SK-N-SH treated with all-trans-retinoic acid at 6 μM for 48 hours (cell line): ENCODE measurements around the gene SH3PXD2A.

Experiments
- ZC3H10 ChIP-seq: fragments of 250-450 bp; sonication (Bioruptor Pico); IDR thresholded peaks from 2 replicates; pipeline ENCODE4 v1.5.1; 2021; ENCODE audit warnings: mild to moderate bottlenecking, moderate library complexity
- ZFP30 ChIP-seq: fragments of 450-650 bp; formaldehyde crosslinking; IDR thresholded peaks from 2 replicates; pipeline ENCODE4 v1.5.0; 2022; ENCODE audit warnings: mild to moderate bottlenecking, moderate library complexity

- TF ChIP-seq ZC3H10 (CRISPR knock-in tag): no peak
- no peak for TF ChIP-seq ZFP30 (CRISPR knock-in tag)
Measured at GRCh38 chr10:103602028-103602851, 253.1 kb downstream of the SH3PXD2A start.
